Renal pelvis (tissue), 4 donors: ENCODE results near the gene RBM3. TPM values are rescaled to one million over a fixed set of nuclear protein-coding genes. Genes with fewer than 3 reads are reported as not detected.

Source experiments
- DNase-seq: peaks from one replicate; pipeline ENCODE4 v3.0.0-alpha.2; 2013
- polyA plus RNA-seq, 3 donors: library from polyadenylated mRNA; unstranded; fragments of 120-200 nt; gene quantifications; one replicate each; pipeline ENCODE4 v1.2.1, GENCODE V29; 2013; ENCODE audit not compliant: insufficient read length in 3 of 3

Gene RBM3
- polyA plus RNA-seq, 3 donors = 220 to 346 (median 304) TPM

DNA sequence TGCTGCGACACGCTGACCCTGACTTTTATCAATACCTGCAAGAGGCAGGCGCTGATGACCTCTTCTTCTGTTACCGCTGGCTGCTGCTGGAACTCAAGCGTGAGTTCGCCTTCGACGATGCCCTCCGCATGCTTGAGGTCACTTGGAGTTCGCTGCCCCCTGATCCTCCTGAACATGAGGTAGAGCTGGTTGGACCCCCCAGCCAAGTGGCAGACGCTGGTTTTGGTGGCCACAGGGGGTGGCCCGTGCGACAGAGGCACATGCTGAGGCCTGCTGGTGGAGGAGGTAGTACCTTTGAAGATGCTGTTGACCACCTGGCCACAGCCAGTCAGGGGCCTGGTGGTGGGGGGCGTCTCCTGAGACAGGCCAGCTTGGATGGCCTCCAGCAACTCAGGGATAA lies 14.2 kb upstream of the RBM3 start:
- no peak for DNase-seq

DNA sequence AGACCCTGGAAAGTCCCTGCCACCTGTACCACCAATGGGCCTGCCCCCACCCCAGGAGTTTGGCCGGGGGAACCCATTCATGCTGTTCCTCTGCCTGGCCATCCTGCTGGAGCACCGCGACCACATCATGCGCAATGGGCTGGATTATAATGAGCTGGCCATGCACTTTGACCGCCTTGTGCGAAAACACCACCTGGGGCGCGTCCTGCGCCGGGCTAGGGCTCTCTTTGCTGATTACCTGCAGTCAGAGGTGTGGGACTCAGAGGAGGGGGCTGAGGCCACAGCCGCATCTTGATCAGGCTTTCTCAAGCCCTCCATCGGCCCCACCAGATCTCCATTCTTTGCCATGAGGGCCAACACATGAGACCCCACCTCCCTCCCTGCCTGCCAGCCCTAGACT lies 13.6 kb upstream of the RBM3 start:
- DNase-seq = no peak

DNA sequence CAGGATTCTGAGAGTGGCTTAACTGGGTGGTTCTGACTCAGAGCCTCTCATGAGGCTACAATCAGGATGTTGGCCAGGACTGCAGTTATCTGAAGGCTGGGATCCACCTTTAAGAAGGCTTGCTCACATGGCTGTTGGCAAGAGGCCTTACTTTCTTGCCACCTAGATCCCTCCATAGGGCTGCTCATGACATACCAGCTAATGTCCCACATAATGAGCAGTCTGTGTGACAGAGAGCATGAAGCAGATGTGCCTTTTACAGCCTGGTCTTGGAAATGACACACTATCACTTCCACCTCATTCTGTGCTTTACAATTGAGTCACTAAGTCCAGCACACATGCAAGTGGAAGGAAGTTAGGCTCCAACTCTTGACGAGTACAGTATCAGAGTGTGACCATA lies 4.3 kb upstream of the RBM3 start:
- no peak for DNase-seq

DNA sequence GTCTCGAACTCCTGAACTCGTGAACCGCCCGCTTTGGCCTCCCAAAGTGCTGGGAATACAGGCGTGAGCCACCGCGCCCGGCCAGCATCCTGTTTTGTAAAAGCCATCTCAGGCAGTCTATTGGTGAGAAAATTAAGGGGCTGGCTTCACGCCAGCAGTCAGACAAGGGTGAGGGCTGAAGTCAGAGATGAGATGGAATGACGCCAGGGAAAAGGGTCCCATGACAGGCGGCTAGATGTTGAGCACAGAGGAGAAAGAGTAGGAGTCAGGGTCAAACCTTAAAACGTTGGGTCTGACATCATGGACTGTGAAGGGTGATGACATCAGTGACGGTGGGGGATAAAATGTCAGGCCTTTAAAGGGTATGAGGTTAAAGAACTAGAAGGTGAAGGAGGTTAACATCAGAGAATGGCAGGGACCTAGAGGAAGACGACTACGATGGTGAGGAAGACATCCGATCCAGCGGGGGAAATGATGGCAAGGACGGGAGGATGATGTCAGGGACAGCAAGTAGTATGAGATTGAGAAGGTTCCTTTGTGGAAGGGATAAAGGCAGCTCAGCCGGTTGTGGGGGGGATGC lies 504 bp upstream of the RBM3 start:
- DNase-seq = peak; percentile 23

DNA sequence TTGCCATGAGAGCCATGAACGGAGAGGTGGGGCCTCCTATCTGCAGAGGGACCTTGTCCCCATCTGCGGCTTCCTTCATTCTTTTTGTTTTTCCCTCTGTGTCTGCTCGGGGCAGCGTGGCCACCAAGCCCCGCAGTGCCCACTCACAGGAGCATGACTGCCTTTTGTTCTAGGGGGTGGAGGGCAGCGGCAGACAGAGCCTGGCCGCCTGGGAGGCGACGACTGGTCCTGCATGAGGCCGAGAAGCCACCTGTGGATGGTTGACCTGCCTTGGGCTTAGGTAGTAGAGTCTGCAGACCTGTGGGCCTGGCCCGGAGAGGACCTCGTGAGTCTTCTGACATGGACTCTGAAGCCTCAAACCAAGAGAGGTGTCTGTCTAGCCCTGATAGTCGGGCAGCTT lies 1.4 kb downstream of the RBM3 start:
- no peak for DNase-seq

DNA sequence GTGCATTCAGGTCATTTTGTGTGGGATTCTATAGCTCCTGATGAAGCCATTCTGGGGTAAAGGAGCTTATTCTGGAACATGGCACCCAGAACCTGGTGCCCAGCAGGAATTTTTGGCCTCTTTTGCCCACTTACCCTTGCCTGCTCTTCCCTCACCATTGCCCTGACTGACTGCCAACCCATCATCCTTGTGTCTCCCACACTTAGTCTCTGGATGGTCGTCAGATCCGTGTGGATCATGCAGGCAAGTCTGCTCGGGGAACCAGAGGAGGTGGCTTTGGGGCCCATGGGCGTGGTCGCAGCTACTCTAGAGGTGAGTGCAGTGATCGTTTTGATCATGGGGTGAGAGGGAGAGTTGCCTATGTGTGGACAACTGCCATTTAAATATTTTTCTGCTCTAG lies 1.8 kb downstream of the RBM3 start:
- DNase-seq = no peak

DNA sequence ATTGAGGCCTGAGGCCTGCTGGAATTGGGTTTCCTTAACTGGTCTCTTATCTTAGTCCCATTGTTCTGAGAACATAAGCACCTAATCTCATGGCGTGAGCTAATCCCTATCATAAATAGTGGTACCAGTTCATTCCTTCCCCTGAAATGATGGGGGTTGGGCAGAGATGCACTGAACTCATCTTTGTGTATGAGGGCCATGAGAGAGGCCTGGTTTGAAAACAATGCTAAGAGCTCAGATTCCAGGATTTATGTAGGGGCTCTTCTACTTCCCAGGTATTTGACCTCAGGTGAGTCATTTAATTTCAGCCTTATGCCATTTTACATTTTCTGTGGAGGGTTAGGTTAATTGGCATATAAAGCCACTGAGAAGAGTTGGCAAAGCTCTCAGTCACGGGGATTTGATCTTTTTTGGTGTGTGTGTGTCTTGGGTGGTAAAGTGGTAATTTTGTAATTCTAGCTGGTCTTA lies 4.4 kb downstream of the RBM3 start:
- DNase-seq = no peak

DNA sequence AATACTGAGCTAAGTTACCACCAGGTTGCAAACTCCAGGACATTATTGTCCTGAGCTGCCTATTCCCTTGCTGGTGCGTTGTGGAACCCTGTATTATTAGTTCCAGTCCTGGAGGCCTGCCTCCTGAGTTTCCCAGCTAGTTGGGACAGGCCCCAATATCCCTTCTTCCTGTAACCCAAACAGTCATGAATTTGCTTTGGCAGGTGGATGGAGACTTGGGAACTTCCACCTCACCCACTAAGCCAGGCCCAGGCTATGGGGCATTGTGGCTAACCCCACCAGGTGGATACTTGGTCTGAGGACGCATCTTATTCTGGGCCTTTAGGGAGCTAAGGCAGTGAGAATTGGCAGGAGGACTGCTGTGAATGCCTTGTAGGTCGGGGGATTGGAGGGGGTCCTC lies 5.0 kb downstream of the RBM3 start:
- no peak for DNase-seq

DNA sequence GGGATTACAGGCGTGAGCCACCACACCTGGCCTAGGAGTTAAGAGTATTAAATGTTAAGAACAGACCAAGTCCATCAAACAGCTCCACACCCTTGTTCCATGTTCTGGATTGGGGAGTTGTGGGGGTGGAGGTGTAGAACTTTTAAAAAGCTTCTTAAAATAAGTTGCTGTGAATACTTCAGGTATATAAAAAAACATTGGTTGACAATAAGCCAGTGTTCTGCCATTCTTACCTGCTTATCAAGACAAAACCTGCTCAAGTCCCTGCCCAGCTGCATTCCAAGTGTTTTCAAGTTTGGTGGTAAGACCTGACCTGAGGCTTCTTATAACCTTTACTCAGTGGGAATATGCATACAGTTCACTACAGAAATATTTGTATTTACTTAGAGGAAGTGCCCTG lies 6.4 kb downstream of the RBM3 start:
- no peak for DNase-seq

DNA sequence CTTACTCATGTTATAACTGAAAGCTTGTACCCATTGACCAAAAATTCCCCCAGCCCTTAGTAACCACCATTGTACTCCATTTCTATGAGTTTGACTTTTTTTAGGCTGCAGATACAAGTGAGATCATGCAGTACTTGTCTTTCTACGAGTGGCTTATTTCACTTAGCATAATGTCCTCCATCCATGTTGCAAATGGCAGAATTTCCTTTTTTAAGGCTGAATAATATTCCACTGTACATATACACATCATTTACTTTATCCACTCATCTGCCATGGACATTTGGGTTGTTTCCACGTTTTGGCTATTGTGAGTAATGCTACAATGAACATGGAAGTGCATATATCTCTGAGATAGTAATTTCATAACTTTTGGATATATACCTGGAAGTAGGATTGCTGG lies 10.4 kb downstream of the RBM3 start:
- no peak for DNase-seq

DNA sequence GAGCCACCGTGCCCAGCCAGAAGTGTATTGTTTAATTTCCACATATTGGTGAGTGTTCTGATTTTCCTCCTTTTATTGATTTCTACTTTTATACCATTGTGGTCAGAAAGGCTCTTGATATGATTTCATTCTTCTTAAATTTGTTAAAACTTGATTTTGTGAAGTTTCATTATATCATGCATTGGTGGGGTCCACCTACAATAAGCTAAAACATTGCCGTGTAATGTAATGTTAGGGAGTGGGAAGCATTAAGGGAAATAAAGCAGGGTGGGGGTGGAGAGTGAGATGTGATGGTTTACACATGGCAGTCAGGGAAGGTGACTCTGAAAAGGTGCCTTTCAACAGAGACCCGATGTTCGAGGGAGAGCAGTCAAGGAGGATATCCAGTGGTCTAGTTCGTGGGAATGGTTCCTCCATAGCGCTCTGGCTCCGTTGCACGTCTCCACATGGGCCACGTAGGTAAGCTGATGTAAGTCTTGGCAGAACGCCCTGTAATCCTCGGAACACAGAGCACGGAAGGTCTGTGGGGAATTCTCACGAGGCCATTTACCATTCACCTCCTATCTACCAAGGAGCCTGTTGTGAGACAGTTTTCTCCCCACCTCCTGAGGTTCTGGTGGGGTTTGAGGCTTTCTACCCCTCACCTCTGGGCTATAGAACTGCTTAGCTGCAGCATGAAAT lies 15.3 kb downstream of the RBM3 start:
- no peak for DNase-seq

DNA sequence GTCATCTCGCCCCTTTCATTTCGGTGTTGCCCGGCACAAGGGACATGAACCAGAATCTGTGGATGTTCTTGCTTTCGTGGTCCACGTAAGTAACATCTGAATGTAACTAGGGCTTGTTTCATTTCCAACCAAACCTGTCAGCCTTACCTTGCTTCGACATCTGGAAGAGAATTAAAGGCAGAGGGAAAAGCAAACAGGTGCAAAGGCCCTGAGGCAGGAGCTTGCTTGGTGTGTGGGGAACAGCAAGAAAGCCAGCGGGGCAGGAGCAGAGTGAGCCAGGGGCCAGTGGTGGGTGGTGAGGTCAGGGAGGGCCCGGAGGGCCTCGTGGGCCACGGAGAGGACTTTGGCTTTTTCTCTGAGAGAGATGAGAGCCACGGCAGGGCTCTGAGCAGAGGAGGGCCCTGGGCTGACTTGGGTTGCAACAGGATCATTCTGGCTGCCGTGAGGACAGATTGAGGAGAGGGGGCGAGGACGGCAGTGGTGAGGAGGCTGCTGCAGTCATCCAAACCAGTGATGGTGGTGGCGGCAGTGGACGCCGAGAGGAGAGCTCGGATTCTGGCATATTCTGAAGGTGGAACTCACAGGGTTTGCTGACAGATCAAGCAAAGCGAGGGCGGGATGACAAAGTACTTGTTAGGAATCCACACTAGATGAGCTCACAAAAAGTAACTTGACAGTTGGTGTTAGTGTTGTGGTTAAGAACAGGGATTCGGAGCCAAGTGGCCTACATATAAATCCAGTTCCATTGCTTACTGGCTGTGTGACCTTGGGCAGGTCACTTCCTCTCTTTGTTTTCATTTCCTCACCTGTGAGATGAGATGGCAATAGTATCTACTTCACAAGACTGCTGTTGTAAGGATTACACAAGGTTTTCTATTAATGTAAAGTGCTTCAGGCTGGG lies 16.2 kb downstream of the RBM3 start:
- DNase-seq = no peak

DNA sequence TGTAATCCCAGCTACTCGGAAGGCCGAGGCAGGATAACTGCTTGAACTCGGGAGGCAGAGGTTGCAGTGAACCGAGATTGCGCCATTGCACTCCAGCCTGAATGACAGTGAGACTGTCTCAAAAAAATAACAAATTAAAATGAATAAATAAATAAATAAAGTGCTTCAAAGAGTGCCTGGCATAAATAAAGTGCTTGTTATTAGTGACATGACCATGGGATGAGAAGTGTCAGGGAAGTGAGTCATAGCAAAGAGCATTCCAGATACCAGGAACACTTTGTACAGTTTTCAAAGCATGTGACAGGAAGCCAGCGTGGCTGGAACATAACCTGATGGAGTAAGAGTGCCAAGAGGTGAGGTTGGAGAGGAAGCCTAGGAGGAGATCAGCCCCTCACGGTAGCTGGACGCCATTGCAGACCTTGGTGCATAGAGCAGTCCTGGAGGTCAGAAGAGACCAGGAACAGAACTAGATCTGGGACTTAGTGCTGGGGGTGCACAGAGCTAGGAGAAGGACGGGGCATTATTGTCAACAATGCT lies 17.0 kb downstream of the RBM3 start:
- no peak for DNase-seq

DNA sequence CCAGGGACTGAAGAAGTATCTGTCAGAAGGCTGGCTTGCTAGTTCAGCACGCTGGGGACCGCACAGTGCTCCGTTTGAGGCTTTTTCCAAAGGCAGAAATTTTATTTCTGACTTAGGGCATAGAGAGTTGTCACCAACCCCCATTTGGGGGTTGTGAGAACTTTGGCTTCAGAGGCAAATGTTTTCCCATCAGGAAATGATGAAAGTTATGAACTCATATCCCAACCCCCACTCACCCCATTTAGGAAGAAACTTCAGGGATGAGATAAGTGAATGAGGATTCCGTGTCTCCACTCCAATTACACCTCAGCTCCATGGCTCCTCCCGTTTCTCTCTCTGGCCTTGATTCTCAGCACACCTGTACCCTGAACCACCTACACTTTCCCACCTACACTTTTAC lies 18.7 kb downstream of the RBM3 start:
- DNase-seq = no peak

DNA sequence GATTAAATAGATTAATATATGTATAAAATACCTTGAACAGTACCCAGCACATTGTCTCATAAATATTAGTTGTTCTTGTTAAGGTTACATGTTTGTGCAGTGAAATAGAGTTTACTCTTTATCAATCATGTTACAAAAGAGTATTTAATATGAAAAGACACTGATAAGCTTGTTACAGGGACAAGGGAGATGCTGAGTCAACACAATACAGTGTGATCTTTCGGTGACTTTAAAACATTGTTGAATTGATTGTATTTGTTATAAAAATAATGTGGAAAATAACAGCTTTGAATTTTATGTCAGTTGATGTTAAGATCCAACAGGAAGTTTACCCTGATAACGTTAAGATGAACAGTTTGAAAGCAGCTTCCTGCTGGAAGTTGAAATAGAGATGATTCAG lies 21.6 kb downstream of the RBM3 start:
- no peak for DNase-seq

DNA sequence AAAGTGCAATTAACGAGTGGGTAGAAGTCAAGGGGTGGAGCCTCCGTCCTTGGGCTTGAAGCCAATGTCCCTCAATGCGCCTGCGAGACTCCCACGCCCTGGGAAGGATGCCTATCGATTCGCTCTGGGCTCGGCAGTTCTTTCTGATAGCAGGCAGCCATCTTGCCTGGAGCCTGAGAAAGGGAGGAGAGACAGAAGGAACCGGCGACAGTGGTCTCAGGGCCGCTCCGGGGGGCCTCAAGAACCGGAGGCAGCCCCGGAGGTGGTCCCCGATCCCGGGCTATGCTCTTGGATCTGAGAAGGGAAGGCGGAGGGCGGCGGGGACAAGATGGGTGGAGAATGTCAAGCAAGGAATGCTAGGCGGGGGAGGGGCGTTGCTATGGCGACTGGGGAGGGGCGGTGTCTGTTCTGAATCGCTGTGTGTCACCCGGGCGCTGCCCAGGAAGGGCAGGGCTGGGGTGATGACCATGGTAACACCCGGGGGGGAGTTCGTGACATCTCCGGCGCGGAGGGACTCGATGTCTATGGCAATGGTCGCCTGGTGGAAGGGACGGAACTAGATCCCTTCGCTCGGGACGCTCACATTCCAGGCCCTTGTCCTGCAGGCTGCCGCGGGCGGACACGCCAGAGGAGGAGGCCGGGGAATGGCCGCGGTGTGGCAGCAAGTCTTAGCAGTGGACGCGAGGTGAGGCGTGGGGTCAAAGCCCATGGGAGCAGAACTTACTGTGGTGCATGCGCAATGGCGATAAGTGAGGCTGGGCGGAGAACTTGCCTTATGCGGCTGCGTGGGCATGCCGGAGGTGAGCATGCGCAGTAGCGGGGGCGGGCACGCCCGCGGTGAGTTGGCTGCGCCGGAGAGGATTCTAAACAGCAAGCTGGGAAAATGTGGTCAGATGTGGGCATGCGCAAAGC lies 23.3 kb downstream of the RBM3 start, which contains the start of gene WDR13:
WDR13 (plus strand) TSS at position 140 of the 912 bp plus-strand sequence; CDS start at position 645, 505 bp downstream.
- peak; percentile 90 for DNase-seq

DNA sequence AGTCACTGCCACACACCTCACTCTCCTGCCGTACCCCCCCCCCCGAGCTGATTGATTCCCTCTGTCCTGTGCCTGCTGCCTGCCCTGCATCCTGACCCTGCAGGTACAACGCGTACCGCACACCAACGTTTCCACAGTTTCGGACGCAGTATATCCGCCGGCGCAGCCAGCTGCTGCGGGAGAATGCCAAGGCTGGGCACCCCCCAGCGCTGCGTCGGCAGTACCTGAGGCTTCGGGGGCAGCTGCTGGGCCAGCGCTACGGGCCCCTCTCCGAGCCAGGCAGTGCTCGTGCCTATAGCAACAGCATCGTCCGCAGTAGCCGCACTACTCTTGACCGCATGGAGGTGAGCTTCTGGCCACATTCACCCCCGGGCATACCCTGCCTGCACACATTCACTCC lies 24.3 kb downstream of the RBM3 start:
- DNase-seq = no peak

DNA sequence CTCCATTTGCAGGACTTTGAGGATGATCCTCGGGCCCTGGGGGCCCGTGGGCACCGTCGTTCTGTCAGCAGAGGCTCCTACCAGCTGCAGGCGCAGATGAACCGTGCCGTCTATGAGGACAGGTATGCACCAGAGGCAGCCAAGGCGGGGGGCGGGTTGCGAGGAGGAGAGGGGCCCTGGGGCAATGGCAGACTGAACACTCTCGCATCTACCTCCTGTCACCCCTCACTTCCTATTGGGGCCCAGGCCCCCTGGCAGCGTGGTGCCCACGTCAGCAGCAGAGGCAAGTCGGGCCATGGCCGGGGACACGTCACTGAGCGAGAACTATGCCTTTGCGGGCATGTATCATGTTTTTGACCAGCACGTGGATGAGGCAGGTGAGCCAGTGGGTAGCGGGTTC lies 25.1 kb downstream of the RBM3 start:
- no peak for DNase-seq

DNA sequence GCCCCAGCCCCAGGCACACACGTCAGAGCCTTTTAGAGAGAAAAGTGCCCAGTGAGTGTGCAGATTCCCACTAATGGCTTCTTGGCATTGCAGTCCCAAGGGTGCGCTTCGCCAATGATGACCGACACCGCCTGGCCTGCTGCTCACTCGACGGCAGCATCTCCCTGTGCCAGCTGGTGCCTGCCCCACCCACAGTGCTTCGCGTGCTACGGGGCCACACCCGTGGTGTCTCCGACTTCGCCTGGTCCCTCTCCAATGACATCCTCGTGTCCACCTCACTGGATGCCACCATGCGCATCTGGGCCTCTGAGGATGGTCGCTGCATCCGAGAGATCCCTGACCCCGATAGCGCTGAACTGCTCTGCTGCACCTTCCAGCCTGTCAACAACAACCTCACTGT lies 25.9 kb downstream of the RBM3 start:
- no peak for DNase-seq

DNA sequence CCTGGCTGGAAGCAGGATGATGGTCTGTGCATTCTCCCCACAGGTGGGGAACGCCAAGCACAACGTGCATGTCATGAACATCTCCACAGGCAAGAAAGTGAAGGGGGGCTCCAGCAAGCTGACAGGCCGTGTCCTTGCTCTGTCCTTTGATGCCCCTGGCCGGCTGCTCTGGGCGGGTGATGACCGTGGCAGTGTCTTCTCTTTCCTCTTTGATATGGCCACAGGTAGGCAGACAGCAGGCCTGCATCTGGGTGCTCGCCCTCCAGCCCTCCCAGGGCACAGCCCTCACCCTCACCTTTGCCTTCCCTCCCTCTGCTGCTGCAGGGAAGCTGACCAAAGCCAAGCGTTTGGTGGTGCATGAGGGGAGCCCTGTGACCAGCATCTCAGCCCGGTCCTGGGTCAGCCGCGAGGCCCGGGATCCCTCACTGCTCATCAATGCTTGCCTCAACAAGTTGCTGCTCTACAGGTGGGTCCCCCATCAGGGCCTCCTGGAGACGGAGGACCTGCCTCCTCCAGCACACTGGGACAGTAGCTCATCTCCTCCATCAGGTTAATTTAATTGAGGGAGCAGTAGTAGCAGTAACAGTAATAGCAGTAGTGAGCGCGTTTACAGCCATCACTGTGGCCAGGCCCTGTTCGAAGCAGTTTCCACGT lies 27.6 kb downstream of the RBM3 start:
- DNase-seq = no peak

DNA sequence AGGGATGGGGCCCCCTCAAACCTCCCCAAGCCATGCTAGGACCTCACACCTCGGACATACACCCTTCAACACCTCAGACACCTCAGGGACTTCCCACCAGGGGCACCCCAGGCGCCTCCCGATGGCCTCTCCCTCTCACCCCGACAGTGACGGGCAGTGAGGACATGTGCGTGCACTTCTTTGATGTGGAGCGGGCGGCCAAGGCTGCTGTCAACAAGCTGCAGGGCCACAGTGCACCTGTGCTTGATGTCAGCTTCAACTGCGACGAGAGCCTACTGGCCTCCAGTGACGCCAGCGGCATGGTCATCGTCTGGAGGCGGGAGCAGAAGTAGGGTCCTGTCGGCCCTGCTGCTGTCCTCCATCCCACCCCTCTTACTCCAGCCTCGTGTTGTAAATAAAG lies 30.4 kb downstream of the RBM3 start:
- DNase-seq = no peak
